GM19438 (cell line): Measurements from ENCODE around the gene GCH1.
"Not testable (repeated sequence)": the region's sequence is repeated elsewhere in the genome, so short reads cannot be mapped to it uniquely, and the experiment has no call there.

Experiments used
- ATAC-seq: cut with Tn5 transposase; IDR thresholded peaks from one replicate; pipeline ENCODE4 v1.9.1; 2021; ENCODE audit warnings: low read depth; ENCODE audit not compliant: unreplicated experiment

GCH1 gene

DNA sequence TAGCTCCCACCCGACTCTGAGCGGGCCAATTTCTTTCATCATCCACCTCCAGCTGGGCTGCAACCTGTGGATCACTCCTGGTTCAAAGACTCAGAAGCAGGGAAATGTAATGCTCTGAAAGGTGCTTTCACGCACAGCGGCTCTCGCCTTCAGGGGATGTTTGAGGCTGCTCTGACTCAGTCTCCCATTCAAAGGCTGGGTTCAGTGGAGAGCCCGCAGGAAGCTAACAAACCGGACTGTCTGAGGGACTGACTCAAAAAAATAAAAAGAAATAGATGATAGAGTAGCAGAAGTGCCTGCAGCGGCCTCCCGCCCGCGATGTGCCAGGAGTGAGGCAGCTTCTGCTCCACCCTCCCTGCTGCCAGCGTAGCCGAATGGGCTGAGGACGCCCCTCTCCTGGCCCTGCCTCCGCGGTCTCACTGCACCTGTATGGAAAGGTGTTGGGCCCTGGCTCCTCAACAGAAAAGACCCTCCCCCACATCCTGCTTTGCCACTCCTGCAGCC lies 98.0 kb downstream of the GCH1 start:
- no peak for ATAC-seq

DNA sequence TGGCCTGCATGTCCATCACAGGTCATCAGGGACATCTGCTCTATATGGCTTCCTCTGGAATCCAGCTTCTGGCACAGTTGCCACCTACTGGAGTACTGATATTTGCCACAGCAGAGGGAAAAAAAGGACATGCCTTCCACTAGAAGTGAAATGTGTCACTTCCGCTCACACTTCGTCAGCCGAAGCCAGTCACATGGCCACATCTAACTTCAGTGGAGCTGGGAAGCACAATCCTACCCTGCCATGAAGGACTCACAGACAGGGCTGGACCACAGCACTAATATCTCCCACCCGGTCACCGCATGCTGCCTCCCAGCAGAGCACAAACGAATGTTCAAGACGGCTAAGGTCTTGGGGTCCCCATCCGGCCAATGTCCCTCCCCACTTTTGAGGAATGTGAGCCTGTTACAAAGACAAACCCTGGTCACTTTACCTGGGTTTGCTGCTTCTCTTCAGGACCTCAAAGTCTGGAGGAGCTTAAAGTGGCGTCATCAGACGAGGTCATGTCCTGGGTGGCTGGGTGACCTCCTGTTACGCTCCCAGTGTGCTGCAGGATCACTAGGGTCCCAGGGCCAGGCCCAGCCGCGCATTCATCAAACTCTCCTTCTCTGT lies 98.6 kb downstream of the GCH1 start:
- ATAC-seq = no peak

DNA sequence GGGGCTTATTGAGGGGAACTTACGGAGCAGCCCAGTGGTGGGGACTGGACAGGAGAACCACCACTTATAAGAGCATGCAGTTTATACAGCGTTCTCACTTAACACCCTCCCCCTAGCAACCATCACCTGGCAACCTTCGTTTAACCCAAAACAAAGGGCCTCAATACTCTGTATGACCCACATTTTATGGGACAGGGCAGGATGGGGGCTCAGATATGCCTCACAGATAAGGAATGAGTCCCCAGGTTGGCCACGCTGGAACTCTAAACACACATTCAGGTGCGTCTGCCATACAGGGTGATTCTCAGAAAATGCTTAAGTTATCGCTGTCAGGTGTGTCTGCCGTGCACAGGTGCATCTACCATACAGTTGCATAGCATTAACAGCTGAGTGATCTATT lies 99.2 kb downstream of the GCH1 start:
- ATAC-seq = no peak

DNA sequence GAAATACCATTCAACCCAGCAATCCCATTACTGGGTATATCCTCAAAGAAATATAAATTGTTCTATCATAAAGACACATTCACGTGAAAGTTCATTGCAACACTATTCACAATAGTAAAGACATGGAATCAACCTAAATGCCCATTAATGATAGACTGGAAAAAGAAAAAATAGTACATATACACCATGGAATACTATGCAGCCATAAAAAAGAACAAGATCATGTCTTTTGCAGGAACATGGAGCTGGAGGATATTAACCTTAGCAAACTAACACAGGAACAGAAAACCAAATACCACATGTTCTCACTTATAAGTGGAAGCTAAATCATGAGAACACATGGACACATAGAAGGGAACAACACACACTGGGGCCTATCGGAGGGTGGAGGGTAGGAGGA lies 101.1 kb downstream of the GCH1 start:
- not testable (repeated sequence) for ATAC-seq

DNA sequence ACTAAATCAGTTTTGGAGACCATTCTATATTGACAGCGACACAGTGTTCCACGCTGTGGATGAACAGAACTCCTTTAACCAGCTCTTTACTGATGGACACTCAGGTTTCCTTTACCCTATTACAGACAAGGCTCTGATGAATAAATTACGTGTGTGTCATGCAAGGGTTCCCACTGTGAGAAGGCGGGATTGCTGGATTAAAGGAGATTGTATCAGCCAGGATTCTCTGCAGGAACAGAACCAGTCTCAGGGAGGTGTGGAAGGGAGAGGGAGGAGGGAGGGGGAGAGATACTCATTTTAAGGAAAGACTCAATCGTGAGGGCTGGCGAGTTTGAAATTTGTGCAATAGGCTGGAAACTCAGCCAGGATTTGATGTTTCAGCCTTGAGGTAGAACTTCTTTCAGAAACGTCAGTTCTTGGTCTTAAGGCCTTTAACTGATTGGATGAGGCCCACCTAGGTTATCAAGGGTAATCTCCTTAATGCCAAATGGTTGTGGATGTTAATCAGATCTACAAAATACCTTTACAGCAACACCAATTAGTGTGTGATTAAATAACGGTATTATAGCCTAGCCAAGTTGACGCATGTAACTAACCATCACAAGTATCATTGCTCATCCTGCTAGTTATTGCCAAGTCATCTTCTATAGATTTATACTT lies 104.0 kb downstream of the GCH1 start:
- no peak for ATAC-seq

DNA sequence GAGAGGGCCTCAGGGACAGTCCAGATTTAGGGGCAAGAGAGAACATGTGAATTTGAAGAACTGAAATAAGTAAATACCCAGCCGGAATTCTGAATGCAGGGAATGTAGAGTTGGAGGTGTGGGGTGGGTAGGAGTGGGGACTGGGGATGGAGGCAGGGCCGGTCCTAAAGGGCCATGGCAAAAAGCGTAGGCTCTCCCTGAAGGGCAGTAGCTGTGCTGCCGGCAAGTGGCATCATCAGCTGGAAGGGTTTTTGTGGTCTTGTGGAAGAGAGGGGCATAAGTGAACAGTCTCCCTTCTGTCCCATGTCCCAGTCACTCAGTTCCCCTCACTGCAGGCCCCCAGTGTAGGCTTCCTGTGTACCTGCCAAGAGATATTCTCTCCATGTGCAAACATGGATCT lies 104.6 kb downstream of the GCH1 start:
- no peak for ATAC-seq

DNA sequence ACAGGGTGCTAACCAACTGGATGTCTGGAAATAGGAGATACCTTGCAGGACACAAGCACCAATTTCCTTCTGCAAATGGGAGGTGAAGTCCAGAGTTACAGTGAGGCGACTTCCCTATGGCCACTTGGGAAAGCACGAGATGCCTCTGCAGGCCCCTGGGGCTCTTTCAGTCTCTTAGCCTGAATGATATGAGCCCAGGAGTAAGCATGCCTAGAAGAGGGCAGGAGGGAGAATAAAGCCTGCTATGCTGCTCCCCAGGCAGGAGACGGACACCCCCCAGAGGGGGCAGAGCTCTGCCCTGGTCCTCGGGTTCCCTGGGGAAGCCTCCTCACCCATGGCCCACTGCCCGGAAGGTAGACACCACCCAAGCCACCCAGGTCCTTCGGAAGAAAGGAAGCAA lies 105.1 kb downstream of the GCH1 start:
- ATAC-seq = no peak

DNA sequence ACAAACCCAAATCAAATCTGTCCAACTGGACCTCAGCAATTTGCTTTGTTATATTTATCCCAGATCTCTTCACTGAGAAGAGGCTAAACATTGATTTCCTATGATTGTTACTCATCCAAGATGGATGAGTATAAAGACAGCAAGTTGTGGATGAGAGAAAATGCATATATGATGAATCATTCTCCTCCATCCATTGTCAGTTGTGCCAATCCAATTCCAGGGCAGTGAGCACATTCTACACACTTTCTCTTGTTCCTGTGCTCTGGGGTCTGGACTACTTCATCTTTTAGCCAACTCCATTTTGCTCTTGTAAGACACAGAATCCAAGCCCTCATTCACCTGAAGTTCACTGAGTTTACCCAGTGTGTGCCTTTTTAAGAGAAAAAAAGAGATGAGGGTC lies 105.7 kb downstream of the GCH1 start:
- ATAC-seq = no peak

DNA sequence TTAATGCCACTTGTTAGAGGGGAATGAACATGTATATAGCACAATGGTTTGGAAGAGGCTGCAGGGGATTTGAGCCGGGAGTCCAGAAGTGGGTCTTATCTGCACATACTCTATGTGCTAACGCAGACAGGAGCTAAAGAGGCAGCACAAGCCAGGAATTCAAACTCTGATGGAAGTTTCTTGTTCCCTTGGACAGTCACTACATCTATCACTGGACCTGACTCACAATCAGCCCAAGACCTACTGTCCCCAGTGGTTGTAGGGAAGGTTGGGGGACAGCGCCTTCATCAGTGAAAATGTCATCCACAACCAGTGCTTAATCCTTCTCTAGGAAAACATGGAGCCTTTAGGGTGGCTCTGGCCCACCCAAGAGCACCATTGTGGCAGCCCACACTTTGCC lies 107.8 kb downstream of the GCH1 start:
- no peak for ATAC-seq

DNA sequence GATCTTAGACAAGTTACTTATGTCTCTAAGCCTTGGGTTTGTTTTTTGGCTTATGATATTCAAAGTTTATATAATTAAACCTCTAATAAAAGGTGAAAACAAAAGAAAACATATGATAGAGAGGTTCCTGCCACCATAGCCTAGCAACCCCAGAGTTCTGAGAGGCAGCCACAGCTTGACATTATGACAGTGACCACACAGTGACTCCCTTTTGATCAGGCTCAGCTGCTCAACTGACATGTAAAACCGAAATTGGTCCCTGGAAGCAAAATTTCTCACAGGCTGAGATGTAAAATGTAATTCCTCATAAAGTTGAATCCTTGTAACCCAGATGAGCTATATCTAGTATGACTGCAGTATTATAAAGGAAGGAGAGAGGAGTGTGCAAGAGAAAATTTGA lies 108.5 kb downstream of the GCH1 start:
- no peak for ATAC-seq

DNA sequence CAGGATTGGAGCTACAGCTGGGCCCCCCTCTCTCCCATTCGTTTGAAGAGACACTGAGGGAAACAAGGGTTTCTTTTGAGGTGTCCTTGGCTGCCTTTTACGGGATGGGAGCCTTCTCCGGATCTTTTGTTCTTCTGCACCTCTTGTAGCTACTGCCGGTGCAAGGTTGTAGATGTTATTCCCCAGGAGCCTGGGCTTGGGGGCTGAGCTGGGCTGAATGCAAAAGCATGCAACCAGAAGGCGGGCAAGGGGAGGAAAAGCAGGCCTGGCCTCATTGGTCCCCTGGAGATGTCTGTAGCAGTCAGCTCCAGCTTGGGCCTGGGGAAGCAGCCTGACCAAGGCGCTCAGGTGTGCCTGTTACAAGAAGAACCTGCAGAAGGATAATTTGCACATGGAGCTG lies 110.3 kb downstream of the GCH1 start:
- no peak for ATAC-seq
